GM20431 (cell line): ENCODE data around the gene CORO6.
"Not testable (repeated sequence)": the region's sequence is repeated elsewhere in the genome, so short reads cannot be mapped to it uniquely, and the experiment has no call there.

Experiments used
- in situ Hi-C: fragments of 300-500 bp; cut with MseI, MboI; formaldehyde crosslinking; loops from one replicate; pipeline ENCODE4 v1.15.0; 2020; ENCODE audit warnings: low sequenced_read_pairs; ENCODE audit not compliant: unreplicated experiment

Gene CORO6

DNA sequence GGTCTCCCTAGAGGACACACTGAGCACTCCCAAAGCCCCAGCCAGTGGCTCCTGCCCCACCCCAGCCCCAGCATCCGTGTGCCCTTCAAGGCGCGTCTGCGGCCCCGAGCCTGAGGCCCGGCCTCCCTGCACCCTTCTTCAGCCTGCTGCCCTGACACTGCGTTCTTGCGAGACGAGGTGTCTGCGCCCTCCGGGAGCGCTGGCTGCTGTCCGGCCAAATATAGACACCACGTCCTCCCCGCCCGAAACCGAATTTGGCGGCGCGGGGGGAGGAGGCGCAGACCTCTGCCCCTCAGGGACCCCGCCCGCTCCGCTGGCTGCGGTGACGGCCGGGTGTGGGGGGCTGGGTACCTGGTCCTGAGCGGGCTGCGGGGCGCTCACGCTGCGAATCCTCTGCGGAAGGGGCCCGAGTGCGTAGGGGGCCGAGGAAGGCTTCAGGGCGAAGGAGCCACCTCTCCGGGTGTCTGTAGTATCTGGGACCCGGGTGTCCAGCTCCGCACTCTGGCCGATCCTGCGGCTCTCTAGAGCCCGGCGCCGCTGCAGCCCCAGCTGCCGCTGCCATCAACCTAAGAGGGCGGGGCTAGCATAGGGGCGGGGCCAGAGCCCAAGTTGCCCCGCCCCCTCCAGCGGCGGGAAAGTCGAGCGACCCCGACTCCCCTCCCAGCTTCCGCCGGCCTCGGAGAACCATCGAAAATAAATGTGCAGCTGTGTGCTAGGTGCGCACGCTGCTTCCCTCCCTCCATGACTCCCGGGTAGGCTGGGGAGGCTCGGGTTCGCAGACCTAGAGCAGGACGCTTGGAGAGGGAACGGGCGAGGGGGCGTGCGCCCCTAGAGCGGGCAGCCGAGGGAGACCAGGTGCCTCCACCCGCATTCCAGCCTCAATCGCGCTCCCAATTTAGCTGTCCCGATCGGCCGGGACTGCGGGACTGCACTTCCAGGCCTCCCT lies at the start of gene CORO6:
Gene CORO6, minus strand, starts transcription at position 576 of the 946 bp plus-strand sequence. CDS start 1,491 bp downstream, outside the sequence.
- in situ Hi-C loops, result no loop called here

DNA sequence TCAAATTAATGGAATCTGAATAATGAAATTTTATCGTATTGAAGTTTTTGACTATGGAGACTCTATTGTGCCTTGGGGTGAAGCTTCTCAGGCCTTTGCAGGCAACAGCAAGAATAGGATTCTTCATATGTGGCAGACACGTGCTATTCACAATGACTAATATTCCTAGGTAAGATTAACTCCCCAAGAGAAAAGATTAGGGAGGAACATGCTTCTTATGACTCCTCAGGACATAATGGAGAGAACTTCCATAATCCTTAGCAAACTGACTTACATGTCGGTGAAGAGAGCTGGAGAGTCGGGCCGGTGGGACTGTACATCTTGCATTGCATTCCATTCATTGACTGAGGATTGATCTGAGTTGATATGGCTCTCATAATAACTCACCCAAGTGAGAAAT lies 48.9 kb upstream of the CORO6 start:
- in situ Hi-C loops, result no loop called here

DNA sequence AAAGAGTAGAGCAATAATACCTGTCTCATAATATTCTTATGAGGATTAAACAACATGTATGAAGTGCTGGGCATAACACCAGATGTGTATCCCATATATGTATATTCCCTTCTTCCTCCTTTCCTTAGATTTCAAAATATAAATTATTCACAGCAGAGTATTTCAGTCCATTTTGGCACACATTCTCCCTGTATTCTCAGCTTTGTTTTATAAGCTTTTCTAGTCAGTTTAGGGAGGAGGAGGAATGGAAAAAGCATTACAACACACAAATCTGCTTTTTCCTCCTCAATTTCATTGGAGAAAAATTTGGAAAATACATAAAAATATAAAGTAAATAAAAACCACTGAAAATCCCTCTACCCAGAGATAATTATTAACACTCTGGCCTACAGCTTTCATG lies 46.6 kb upstream of the CORO6 start:
- in situ Hi-C loops, result no loop called here

DNA sequence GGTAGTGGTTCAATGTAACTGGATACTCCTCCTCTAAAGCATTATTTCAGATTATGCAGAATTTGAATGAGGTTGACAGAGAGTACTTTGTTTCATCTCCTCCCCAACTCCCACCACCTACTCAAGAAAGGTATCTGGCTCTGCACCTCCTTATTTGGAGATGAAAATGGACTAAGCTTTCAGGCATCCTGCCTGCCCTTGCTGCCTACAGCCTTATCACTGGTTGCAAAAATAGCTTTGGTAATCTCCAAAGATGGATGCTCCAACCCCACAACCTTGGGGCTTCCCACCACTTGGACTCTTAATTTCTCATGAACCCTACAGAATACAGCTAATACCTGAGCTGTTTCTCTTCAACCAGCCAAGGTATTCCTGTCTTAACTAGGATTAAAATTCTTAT lies 45.3 kb upstream of the CORO6 start:
- in situ Hi-C loops, result no loop called here

DNA sequence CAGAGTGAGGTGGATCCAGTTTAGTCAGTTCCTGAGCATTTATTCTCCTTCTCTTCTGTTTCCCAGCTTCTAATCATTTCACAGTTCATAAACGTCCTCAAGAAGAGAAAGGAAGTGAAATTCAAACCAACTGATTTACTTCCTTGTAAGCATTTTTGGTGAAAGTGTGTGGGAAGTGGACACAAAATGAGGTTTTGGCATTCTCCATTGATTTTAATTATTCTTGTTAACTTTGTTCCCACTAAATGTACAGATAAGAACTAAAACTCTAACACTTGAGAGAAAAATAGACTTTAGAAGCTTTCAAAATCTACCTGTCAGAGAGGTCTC lies 42.7 kb upstream of the CORO6 start:
- in situ Hi-C loops, result no loop called here

DNA sequence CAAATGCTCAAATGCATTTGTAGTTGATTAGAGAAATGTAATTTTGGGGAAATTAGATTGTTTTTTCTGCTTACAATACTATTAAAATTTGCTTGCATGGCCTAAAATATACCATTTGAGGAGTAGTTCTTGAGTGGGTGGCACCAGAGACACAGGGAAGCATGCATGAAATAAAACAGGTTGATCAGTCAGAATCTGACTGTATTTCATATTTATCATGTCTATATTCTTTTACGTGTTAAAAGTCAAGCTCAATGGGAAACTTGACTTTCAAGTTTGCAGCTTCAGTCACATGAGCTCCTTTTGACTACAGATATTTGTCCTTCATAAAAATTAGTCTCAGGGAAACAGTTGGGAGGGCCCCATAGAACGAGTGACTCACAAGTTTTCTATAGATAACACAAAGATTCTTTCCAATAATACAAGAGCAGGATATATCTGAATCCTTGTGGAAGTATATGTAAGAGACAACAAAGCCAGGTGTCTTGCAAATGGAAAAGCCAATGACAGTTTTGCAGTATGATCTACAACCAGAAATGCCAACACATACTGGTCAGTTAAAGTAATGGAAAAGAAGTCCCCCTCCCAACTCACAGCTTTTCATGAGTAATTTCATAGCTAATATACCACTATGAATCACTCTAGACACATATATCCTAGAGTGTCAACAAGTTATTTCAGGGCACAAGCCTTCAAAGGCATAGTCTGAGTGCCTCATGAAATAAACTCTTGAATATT lies 42.2 kb upstream of the CORO6 start:
- in situ Hi-C loops, result no loop called here

DNA sequence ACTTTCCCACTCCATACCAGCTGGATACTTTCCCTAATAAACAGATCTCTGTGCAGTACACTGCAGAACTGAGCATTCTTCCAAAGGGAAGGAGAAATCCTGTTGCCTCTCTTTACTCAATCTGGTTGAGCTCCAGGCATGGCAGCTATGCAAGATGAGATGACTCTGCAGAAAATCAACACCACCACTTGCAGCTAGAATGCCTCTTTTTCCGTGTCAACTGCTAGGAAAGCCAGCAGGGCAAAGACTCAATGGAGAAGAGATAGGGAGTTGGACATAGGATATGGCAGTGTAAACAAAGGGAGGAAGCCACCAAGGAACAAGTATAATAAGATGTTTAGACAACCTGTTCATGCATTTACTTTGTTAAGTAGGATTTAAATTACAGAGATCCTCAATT lies 40.4 kb upstream of the CORO6 start:
- in situ Hi-C loops, result no loop called here

DNA sequence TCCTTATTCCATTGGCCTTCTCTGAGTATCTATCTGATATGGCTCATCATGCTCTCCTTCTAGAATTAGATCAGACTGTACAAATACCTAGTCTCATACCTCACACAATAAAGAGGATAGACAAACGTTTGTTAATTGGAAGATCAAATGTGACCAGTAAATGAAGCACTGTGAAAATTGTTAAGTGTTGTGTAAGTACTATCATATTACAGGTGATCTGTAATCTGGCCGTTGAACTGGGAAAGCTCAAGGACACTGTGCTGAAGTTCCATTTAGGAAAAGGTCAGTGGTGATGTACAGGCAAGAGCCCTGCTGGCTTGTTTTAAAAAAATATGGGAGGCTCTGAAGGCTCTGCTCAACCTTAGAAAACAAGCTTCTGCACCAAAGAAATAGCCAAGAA lies 38.5 kb upstream of the CORO6 start:
- in situ Hi-C loops, result no loop called here

DNA sequence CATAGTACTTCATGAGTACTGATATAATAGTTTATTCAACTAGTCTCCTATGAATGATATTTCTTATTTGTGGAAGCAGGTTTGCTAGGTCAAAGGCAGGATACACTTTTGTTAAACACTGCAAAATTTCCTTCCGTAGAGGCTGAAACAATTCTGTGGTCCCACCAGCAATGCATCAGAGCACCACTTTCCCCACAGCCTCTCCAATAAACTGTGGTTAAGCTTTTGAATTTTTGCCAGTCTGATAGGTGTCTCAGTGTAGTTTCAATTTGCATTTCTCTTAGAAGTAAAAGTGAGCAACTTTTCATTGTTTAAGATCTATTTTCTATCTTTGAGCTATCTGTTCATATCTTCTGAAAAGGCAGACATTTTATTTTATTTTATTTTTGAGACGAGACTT lies 36.4 kb upstream of the CORO6 start:
- in situ Hi-C loops, result no loop called here

DNA sequence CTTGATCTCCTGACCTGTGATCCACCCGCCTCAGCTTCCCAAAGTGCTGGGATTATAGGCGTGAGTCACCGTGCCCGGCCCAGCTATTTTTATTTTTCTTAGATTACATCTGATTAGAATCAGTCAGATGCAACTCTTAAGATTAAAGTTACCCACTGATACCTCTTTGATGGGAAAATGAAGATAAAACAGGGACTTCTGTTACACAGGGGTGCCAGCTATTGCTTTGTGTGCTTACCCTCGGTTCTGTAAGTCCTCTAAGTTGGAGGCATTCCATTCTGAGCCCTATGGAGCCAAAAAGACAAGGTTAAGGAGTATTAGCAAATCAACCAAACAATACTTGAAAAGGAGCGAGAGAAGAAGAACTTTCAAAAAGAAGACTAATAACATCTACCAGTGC lies 32.6 kb upstream of the CORO6 start:
- in situ Hi-C loops, result no loop called here

DNA sequence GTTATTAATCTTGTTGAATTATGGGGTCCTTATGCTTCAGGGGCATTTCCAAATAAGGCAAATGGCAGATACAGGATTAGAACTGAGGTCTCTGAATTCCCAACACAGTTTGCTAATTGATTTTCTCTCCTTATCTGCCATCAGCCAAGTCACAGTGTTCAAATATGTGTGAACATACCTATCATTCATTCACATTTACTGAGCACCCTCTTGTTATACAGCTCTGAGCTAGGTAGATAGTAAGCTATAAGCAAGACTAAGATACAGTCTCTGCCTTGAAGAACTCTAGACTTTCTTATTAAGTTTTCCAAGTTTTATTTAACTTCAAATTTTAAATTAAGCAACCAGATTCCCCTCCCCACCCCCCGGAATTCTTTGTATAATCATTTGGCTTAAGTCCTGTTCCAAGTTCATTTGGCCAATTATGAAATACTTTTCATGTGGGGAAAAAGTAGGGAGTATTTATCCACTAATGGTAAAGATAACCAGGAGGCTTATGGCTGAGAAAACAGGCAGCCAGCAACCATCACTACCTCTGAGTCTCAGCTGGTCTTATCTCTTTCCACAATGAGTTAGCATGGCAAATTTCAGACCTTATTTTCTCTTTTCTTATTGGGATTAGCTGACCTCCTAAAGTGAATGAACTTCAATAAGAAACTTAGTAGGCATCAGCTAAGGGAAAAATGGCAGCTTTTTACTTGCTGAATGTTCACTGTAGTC lies 31.4 kb upstream of the CORO6 start:
- in situ Hi-C loops, result no loop called here

DNA sequence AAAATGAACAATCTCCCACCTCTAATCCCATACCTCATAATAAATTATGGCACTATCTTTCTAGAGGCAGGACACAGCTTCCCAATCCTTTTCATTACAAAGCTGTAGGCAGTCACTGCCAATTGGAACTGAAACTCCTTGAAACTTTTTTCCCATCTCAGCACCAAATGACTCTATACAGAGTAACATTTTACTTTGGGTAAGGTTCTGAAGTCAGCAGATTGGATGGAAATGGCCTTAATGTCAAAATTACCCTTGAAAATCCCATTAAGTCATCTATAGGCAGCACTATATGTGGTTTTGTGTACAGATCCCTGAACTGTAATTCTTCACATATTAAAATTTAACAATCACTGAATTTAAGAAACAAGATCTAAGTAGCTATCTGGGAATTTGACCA lies 30.3 kb upstream of the CORO6 start:
- in situ Hi-C loops, result no loop called here

DNA sequence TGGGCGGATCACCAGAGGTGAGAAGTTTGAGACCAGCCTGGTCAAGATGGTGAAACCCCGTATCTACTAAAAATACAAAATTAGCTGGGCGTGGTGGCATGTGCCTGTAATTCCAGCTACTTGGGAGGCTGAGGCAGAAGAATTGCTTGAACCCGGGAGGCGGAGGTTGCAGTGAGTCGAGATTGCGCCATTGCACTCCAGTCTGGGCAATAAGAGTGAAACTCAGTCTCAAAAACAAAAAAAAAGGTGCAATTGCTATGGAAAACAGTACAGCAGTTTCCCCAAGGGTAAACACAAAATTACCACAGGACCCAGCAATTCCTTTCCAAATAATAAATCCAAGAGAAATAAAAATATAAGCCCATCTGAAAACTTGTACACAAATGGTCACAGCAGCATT lies 29.2 kb upstream of the CORO6 start:
- in situ Hi-C loops, result not testable (repeated sequence)

DNA sequence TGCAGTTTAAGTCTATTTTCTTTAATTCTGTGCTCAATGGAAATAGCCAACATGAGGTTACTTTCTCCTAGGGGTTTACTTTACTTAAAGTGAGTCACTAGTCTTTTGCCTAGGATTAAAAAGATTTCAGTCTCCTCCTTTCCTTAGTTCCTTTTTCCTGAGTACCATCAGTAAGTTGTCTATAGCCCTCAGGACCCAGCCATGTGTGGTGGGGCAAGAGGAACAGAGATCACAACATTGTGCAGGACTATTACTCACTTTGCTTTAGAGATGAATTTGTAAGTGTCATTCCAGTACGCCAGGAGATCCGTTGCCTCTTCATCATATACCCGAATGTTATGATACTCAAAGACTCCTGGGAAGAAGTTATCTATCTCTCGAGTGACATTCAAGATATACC lies 27.7 kb upstream of the CORO6 start:
- in situ Hi-C loops, result no loop called here

DNA sequence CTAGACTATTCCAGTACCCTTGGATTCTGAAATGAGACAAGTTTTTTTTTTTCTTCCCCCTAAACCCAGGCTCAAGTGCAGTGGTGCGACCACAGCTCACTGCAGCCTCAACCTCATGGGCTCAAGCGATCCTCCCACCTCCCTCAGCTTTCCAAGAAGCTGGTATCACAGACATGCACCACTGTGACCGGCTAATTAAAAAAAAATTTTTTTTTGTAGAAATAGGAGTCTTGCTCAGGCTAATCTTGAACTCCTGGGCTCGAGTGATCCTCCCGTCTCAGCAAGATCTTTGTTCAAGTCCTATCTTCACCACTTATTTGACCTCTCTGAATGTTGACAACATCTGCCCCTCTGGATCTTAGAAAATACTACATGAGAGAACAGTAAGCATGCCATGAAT lies 26.6 kb upstream of the CORO6 start:
- in situ Hi-C loops, result loop anchor here (25.0 kb wide), 2 partner anchors 138 to 288 kb away; partner anchors contain the start of genes EFCAB5 and SSH2

DNA sequence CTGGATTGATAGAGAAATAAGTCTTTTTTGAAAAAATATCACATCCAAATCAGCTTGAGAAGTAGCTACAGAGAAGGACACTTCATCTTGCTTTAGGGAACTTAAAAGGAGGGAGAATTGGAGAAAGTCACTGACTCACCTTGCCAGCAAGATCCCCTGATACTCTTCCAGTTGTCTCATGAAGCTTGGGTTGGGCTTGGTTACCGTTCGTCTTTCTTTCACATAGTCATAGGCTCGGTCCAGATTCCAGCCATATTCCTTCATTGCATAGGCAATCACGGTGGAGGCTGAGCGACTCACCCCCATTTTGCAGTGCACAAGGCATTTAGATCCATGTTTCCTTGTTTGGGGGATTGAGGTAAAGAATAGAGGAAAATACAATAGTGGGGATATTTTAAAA lies 25.3 kb upstream of the CORO6 start:
- in situ Hi-C loops, result loop anchor here (25.0 kb wide), 2 partner anchors 139 to 289 kb away; partner anchors contain the start of genes EFCAB5 and SSH2

DNA sequence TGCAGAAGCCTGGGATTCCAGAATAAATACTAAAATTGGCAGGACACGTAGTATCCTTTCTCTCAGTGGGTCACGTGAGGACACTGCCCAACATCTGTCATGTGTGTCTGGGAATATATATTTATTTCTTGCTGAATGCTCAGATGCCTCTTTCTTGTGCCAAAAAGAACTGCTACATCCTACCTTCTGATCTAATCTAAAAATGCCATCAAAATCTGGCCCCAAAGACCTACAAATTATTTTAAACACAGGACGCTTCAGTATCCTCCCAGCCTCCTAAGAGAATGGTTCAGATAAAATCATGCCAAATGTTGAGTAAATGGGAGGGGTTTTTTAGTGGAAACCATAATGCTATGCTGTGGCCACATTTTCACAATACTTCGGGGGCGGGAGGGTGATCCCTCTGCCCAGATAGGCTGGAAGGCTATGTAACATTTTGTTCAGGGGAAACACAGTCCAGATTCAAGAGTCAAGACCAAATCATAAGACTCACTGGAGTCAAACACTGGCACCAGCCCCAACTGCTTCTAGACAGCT lies 22.9 kb upstream of the CORO6 start:
- in situ Hi-C loops, result loop anchor here (25.0 kb wide), 2 partner anchors 142 to 292 kb away; partner anchors contain the start of genes EFCAB5 and SSH2

DNA sequence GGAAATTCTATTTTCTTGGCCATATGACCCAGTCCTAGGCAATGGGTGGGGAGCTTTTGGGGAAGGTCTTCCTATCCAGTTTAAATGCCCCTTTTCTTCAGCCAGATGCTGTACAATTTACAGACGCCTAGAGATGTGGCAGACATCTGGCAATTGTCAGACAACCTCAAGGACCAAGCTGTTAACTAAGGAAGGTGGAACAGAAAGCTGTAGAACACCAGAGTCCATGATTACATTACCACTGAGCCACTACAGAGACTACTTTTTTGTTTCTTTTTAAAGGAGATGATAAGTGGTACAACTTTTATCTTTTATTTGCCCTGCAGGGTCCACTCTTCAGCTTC lies 21.1 kb upstream of the CORO6 start:
- in situ Hi-C loops, result loop anchor here (25.0 kb wide), 2 partner anchors 144 to 294 kb away; partner anchors contain the start of genes EFCAB5 and SSH2

DNA sequence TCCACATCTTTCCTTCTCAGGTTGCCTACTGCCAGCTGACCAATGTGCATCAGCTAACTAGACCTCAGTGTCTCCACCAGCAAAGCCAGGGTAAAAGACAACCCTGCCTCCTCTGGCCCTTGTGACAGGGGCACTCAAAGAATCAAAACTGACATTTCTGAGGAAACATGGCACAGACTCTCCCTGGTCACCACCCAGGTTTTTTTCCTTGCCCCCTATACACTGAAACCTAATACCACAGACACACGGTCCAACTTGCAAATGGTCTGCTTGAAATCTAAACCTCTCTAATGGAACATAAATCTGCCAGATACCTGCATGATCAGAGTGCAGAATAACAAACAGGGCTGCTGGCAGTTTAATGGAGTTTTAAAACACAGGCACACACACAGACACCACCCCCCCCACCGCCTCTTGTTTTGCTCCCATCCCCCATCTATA lies 19.5 kb upstream of the CORO6 start:
- in situ Hi-C loops, result loop anchor here (25.0 kb wide), 2 partner anchors 145 to 295 kb away; partner anchors contain the start of genes EFCAB5 and SSH2
